Measurements from ENCODE around the gene NKX1-1. TPM values are rescaled to one million over a fixed set of nuclear protein-coding genes. Genes with fewer than 3 reads are reported as not detected.
"Not testable (repeated sequence)": the region's sequence is repeated elsewhere in the genome, so short reads cannot be mapped to it uniquely, and the experiment has no call there.

The NKX1-1 gene
- total RNA-seq, 1 donor from 2014 or later: not detected

DNA sequence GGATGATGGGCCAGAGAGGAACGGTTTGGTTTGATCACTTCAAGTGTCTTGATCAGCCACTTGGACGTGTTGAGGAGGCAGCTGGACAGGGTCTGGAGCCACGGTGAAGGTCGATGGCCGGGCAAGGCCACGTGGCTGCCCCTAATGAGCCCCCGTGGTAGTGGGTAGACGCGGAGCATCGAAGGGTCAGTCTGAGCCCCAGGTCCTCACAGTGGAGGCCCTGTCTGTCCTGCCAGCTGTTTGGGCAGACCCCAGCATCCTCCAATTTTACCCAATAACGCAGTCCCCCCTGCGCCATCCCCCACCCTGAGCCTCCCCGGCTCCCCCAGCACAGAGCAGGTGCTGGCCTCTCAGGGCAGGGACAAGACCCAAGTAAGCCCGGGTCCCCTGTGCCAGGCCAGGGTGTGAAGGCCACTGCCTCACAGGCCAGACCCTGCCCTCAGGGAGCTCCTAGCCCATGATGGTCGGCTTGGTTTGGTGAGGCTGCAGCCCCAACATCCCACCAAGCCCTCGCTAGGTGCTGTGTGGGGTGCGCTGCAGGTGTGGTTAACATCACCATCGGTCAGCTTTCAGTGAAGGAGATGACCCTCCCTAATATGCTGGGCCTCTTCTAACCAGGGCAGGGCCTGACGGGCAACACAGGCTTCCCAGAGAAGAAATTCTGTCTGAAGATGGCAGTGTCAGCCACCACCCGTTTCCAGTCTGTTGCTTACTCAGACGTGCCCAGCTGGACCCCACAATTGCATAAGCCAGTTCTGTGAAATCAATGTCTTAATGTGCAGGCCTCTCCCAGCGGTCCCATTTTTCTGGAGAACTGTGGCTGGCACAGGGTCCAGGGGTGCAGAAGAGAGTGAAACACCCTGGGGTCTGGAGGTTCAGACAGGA lies 40.5 kb upstream of the NKX1-1 start:
- Mint-ChIP-seq H3K27me3 (peaks cover 3% of the 10 kb centered on the region), H3K36me3 (ENCODE audit: insufficient read depth) (no peaks in the 10 kb centered on the region), H3K4me3 (ENCODE audit: low read depth) (no peak overlapping the region), H3K9me3 (ENCODE audit: low read depth) (no peaks in the 10 kb centered on the region), H3K4me1 (ENCODE audit: low read depth) (no peaks in the 10 kb centered on the region), H3K27ac (no peak overlapping the region)
- TF ChIP-seq, protein P1, sequence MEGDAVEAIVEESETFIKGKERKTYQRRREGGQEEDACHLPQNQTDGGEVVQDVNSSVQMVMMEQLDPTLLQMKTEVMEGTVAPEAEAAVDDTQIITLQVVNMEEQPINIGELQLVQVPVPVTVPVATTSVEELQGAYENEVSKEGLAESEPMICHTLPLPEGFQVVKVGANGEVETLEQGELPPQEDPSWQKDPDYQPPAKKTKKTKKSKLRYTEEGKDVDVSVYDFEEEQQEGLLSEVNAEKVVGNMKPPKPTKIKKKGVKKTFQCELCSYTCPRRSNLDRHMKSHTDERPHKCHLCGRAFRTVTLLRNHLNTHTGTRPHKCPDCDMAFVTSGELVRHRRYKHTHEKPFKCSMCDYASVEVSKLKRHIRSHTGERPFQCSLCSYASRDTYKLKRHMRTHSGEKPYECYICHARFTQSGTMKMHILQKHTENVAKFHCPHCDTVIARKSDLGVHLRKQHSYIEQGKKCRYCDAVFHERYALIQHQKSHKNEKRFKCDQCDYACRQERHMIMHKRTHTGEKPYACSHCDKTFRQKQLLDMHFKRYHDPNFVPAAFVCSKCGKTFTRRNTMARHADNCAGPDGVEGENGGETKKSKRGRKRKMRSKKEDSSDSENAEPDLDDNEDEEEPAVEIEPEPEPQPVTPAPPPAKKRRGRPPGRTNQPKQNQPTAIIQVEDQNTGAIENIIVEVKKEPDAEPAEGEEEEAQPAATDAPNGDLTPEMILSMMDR (IDR thresholded peaks at IDR 0.05; ENCODE audit: unreplicated experiment): no peak
- no peak for DNase-seq (ENCODE audit: low spot score, unreplicated experiment)

- H3K4me1 Mint-ChIP-seq (ENCODE audit: low read depth): no peaks in the 10 kb centered on the region
- H3K27me3 Mint-ChIP-seq: peaks cover 3% of the 10 kb centered on the region
- TF ChIP-seq, protein P1 (IDR thresholded peaks at IDR 0.05; ENCODE audit: unreplicated experiment): no peak
- H3K27ac Mint-ChIP-seq: peak overlapping the region; percentile 46
- no peak overlapping the region for H3K4me3 Mint-ChIP-seq (ENCODE audit: low read depth)
- H3K9me3 Mint-ChIP-seq (ENCODE audit: low read depth): no peaks in the 10 kb centered on the region
- DNase-seq (ENCODE audit: low spot score, unreplicated experiment): no peak
- H3K36me3 Mint-ChIP-seq (ENCODE audit: insufficient read depth): no peaks in the 10 kb centered on the region
Observed at GRCh38 chr4:1445716-1446445, 39.6 kb upstream of the NKX1-1 start.

GRCh38 chr4:1443688-1444172 lies 37.5 kb upstream of the NKX1-1 start:
- H3K4me1 Mint-ChIP-seq (ENCODE audit: low read depth); H3K27ac Mint-ChIP-seq; H3K27me3 Mint-ChIP-seq; H3K9me3 Mint-ChIP-seq (ENCODE audit: low read depth); H3K4me3 Mint-ChIP-seq (ENCODE audit: low read depth); DNase-seq (ENCODE audit: low spot score, unreplicated experiment); H3K36me3 Mint-ChIP-seq (ENCODE audit: insufficient read depth): not testable (repeated sequence)

DNA sequence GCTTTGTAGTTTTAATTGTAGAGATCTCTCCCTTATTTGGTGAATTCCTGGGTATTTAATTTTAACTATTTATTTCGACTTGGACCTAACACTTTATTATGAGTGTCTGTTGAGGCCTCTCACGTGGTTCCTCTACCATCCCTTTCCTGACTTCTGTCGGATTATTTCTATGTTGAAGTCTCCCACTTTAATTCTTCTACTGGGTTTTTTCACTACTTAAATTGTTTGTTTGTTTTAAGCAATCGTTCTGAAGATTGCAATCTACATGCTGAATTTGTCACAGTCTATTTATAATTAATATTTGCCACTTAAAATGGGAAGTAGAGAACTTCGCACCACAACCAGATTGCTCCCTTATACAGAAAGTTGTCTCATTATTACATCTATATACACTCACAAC lies 20.8 kb upstream of the NKX1-1 start:
- TF ChIP-seq, protein P1 (IDR thresholded peaks at IDR 0.05; ENCODE audit: unreplicated experiment): no peak
- no peak overlapping the region for H3K27ac Mint-ChIP-seq
- no peaks in the 10 kb centered on the region for H3K36me3 Mint-ChIP-seq (ENCODE audit: insufficient read depth)
- peaks cover 20% of the 10 kb centered on the region for H3K27me3 Mint-ChIP-seq
- DNase-seq (ENCODE audit: low spot score, unreplicated experiment): no peak
- no peaks in the 10 kb centered on the region for H3K4me1 Mint-ChIP-seq (ENCODE audit: low read depth)
- H3K4me3 Mint-ChIP-seq (ENCODE audit: low read depth): no peak overlapping the region
- no peaks in the 10 kb centered on the region for H3K9me3 Mint-ChIP-seq (ENCODE audit: low read depth)

DNA sequence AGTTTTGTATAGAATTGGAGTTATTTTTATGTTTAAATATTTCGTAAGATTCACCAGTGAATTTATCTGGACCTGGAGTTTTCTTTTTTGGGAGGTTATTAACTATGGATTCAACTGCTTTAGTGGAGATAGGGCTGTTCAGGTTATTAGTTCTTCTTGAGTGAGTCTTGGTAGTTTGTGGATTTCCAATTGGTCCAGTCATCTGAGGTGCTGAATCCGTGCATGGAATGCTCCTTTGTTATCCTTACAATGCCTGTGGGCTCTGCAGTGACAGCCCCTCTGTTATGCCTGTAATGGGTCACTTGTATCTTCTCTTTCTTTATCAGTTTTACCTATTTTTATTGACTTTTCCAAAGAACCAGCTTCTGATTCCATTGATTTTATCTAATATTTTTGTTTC lies 15.4 kb upstream of the NKX1-1 start:
- Mint-ChIP-seq H3K36me3 (ENCODE audit: insufficient read depth) (no peaks in the 10 kb centered on the region), H3K27ac (no peak overlapping the region), H3K4me3 (ENCODE audit: low read depth) (no peak overlapping the region), H3K27me3 (peaks cover 45% of the 10 kb centered on the region), H3K9me3 (ENCODE audit: low read depth) (no peaks in the 10 kb centered on the region), H3K4me1 (ENCODE audit: low read depth) (no peaks in the 10 kb centered on the region)
- DNase-seq (ENCODE audit: low spot score, unreplicated experiment): no peak
- TF ChIP-seq, protein P1 (IDR thresholded peaks at IDR 0.05; ENCODE audit: unreplicated experiment): no peak

Data from progenitor cell of endocrine pancreas (in vitro differentiated cells).